GM21360 (cell line): ENCODE results near the gene PEX1.
"Not testable (repeated sequence)": the region's sequence is repeated elsewhere in the genome, so short reads cannot be mapped to it uniquely, and the experiment has no call there.

Experiments used
- ATAC-seq: cut with Tn5 transposase; IDR thresholded peaks from one replicate; pipeline ENCODE4 v1.9.1; 2021; ENCODE audit warnings: mild to moderate bottlenecking, moderate library complexity; ENCODE audit not compliant: unreplicated experiment

PEX1 gene

DNA sequence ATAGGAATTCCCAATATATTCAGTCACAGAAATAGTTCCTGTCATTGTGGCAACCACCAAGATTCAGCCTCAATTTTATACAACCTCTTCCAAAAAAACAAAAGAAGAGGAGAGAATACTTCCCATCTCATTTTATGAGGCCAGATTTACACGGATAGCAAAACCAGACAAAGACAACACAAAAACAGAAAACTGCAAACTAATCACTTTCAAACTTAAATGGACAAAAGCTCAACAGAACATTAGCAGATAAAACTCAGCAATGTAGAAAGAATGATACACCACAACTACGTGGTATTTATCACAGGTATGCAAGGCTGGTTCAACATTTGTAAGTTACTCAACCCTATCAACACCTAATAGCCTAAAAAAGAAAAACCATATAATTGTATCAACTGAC is 22.0 kb downstream of the PEX1 start:
- no peak for ATAC-seq

DNA sequence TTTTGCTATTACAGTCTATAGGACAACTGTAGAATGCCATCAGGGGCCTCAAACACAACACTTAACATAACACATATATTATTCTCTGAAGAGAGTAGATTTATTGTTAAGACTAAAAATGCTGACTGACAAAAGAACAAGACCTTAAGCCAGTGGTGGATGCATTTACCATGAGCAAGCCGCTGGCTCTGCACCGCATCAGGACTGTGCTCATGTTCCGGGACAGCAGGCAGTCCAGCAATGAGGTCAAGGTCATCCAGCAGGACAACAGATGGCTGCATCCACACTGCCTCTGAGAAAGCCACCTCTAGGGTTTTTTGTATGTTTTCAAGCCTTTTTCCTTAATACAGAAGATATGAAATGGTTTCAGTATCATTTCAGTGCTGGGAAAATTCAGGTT is 23.8 kb downstream of the PEX1 start:
- ATAC-seq, result no peak

DNA sequence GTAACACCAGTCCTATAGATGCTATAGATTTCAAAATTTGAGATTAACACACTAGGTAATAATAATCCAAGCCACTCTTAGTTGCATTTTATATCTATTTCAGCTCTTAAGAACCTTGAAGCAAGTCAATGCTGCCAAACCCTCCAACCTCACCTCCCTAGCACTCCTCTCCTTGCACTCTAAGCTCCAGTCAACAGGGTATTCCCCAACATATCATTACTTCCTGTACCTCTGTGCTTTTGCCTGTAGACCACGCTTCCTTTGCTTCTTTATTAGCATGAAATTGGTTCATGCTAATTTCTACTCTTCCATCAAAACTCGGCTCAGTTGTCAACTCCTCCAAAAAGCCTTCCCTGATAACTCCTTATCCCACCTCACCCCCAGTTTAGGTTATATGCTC is 24.6 kb downstream of the PEX1 start:
- no peak for ATAC-seq

DNA sequence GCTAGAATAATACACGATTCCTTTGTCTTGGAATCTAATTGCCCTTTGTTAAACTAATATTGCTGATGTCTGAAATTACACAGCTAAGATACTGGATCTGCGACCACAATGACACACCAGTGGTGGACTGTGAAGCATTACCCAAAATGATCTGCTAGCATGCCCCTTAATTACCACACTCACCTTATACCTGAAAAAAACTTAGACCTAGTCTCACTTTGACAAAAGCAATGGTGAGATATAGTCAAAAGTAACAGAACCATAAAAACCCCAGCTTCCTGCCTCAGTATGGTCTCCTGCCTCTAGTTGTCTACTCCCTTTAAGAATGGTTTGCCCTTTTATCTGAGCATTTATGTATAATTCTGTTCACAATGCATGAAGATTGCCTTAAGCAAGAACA is 29.8 kb downstream of the PEX1 start:
- ATAC-seq, result no peak

DNA sequence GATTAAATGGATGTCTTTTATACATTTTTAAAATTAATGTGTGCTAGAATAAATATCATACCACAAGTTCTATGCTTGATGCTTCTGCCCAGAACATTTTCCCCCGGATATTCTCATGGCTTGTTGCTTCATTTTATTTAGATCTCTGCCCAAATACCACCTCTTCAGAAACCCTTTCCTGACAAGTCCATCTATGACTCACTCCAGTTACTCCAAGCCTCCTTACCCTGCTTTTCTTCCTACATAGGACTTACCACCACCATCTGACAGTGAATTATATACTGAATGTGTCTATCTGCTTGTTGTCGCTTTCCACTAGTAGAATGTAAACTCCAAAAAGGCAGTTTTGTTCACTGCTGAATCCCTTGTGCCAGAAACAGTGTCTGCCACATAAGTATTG is 31.4 kb downstream of the PEX1 start:
- no peak for ATAC-seq

DNA sequence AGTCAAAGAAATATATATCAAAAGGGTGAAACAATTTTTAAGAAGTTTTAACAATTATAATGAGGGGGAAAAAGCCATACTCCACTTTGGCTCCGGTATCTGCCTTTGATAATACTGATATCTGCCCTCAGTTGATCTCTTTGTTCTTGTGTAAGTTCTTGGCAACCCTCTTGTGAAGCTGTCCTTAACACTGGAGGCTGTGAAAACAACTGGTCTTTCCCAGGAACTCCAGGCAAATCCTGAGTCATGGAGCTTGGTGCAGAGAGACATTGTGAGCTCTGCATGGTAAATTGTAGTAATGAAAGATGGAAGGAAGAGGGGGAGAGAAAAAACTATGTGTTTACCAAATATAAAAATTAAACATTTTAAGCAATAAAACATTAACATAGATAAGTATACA is 38.7 kb downstream of the PEX1 start:
- ATAC-seq, result no peak

DNA sequence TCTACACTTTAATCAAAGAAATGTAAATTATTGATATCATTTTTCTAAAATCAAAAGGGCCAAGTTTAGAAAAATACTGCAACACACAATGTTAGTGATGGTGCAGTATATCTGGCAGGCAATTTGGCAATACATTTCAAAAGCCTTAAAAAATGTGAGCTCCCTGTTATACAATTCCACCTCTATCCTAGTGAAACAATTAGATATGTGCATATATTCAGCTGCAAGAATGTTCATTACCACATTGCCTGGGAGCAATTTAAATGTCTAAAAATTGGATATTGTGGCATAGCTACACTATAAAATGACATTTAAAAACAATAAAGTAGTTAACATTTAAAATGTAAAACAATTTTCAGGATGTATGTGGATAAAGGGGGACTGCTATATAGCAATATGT is 40.5 kb downstream of the PEX1 start:
- no peak for ATAC-seq

DNA sequence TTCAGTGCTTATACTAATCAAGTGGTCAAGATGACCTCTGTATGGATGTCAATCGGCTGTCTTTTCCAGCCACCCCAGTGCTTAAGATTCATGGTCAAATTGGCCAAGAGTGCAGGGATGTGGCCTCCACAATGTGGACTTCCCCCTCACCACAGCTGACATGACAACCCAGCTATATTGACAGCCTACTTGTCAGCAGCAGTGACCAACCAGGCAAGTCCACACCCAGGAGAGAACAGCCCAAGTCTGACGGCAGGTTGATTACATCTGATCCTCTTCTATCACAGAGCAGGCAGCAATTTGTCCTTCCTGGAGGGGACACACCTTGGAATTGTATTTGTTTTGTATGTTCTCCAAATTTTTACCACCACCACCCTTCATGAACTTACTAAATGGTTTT is 42.3 kb downstream of the PEX1 start:
- no peak for ATAC-seq

DNA sequence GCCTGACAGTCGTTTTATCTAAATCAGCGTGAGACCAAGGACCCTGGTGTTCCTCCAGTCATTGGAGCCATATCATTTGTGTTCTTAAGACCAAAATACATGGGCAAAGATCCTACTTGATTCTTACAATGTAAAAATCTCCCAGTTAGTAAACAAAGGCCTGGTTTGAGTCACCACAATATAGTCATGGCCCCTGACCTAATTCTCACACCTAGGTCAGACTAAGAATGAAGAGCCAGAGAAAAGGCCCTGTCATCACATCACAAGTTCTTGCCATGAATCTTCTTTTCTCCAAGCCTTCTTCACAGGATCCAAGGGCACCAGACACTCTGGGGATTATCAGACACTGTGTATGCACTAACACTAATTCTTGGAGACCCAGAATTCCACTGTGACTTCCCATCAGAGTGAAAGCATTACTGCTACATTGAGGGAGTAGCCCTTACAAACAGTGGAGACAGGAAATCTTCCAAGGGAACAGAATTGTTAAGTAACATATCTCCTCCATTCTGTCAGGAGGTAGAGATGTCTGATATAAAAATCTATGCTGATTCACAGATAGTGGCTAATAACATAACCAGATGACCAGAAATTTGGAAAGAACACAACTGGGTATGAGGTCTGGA is 42.9 kb downstream of the PEX1 start:
- ATAC-seq, result no peak

DNA sequence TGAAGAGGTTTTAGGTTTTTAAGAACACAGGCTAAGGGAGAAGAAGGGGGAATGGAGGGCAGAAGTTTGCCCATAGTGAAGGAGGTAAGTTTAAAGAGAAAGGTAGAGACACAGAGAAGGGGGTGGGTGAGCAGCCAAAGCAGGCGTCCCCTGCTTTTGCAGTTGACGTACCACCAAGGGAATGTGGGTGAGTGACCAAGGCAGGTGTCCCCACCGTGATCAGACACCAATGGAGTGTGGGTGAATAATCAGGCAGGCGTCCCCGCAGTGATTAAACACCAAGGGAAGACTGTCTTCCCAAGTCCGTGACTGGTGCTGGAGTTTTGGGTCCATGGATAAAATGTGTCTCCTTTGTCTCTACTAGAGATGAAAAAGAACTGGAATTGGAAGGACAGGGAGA is 44.1 kb downstream of the PEX1 start:
- ATAC-seq, result not testable (repeated sequence)

DNA sequence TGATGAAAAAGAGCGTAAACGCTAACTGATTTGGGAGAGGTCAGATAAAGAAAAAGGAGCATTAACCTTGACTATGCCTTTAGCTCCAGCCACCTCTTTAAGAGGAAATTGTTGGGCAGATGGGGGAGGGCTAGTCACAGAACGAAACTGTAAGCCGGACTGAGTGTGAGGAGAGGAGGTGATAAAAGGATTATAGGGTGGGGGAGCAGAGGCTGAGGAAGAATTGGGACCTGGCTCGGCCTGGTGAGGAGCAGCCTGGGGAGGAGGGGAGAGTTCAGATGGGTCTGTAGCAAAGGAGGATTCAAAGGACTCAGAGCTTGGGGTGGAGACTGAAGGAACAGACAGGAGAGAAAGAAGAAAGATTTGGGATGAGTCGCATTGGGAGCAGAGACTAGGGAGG is 44.7 kb downstream of the PEX1 start:
- not testable (repeated sequence) for ATAC-seq

DNA sequence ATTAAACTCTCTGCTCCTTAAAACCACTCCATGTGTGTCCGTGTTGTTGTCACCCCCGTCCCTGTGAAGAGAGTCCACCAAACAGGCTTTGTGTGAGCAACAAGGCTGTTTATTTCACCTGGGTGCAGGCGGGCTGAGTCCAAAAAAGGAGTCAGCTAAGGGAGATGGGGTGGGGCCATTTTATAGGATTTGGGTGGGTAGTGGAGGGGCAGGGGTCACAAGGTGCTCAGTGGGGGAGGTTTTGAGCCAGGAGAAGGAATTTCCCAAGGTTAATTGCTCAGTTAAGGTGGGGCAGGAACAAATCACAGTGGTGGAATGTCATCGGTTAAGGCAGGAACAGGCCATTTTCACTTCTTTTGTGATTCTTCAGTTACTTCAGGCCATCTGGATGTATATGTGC is 49.2 kb downstream of the PEX1 start:
- not testable (repeated sequence) for ATAC-seq

DNA sequence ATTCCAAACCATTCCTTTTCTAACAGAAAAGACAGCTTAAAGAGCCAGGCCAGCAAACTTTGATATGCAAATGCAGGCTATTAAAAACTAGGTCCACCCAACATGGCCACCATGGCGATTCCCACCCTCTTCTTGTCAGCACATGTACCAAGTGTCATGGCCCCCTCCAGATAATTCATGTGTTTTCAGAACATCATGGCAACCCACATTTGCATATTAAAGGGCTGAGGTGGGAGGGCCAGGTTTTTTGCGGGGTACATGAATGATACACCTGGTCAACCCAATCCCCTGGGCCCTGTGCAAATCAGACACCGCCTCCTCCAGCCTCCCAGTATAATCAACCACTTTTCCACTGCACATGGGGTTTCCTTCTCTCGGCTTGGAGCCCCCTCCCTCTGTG is 49.6 kb downstream of the PEX1 start:
- ATAC-seq, result no peak

DNA sequence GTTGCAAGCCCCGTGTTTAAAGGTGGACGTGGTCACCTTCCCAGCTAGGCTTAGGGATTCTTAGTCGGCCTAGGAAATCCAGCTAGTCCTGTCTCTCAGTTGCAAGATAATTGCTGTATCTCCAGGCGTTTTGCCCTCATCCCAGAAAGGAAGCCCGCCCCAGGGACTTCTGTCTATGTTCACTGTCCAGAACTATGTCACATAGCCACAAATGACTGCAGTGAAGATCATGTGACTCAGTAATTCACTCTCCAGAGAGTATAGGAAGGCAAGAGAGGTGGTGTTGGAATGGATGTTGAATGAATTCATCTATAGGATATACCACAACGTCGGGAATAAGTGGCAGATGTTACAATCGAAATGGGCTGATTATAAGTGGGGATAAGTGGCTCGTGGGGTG is 50.2 kb downstream of the PEX1 start:
- no peak for ATAC-seq

DNA sequence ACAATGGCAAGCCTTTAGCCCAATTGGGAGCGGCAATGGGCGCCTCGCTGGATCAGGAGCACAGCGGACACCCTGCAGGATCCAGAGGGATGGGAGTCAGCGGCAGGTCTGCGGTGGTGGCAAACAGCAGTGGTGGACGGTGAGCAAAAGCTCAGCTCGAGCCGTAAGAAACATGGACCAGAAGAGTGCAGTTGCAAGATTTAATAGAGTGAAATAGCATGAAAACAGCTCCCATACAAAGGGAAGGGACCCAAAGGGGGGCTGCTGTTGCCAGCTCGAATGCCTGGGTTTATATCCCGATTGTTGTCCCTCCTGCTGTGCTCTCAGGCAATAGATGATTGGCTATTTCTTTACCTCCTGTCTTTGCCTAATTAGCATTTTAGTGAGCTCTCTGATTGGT is 50.6 kb downstream of the PEX1 start, which contains the start of gene ERVW-1:
TSS of gene ERVW-1 (minus strand) at position 266 of the 400 bp plus-strand sequence. CDS start 7,565 bp downstream, outside the sequence.
- ATAC-seq, result not testable (repeated sequence)

DNA sequence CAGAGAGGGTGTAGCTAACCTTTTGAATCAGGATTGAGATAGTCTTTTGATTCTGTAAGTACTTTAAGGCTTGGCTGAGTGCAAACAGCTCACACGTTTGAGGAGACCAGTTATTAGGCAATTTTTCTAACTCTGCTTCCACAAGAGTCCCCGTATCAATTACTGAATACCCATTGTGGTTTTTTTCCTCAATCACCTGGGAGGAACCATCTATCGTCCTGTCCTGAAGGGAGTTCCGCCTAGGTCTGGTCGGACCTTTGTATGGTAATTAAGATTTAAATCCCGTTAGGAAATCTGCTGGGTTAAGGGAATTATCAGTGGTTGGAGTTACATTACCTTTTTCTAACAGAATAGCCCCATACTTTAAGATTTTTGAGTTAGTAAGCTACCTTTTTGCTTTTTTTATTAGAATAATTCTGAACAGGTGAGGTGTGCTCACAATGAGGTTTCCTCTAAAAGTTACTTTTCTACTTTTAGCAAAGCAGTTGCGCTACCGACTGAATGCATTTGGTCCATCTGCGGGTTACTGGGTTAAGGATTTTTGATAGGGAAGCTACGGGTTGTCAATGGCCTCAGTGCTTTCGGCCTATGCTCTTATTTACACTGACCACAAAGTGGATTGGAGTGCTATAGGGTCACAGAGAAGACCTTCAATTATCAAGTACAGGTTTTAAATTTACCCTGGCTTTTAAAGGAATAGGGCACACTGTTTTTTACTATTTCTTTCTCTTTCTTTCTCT is 52.3 kb downstream of the PEX1 start:
- not testable (repeated sequence) for ATAC-seq

DNA sequence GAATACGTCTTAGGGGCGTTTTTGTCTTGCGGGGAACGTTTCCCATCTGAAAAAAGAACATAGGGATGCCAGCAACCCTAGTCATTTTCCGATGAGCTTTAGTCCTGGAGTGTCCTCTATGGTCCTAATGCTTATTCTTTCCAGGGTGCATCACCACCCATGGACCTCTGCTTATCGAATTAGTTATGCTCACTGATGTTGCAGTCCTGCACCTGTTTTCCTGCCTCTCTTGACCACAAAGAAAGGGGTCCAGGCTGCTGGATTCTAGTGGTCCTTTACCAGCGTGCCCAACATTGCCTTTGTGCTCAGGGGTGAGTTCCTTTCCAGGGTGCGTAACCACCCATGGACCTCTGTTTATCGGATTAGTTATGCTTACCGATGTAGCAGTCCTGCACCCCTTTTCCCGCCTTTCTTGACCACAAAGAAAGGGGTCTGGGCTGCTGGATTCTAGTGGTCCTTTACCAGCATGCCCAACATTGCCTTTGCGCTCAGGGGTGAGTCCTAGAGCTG is 53.0 kb downstream of the PEX1 start:
- not testable (repeated sequence) for ATAC-seq

DNA sequence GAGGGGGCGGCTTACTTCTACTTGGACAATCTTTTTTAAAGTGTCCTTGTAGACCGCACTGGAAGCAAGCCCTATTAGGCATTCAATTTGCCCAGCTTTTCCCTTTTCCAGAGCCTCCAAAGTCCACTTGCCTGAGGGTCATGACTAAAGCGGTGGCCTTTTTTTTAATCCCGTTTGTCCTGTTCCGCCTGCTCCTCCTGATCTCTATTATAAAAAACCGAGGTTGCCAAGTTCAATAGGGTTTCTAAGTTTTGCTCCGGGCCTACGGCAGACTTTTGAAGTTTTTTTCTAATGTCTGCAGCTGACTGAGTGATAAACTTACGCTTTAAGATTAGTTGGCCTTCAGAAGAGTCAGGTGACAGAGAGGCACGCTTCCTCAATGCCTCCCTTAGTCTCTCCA is 54.3 kb downstream of the PEX1 start:
- ATAC-seq, result not testable (repeated sequence)

DNA sequence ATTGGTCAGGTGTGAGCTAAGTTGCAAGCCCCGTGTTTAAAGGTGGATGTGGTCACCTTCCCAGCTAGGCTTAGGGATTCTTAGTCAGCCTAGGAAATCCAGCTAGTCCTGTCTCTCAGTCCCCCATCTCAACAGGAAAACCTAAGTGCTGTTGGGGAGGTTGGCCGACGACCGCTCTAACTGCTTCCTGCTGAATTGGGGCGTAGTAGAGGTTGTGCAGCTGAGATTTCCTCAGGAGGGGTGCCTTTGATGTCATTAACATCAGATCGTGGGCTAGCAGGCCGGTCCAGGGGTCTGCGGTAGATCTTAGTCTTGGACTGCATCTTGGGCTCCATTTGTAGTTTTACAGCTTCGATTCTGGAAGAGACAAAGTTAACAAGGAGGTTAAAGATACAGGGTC is 59.7 kb downstream of the PEX1 start:
- not testable (repeated sequence) for ATAC-seq

DNA sequence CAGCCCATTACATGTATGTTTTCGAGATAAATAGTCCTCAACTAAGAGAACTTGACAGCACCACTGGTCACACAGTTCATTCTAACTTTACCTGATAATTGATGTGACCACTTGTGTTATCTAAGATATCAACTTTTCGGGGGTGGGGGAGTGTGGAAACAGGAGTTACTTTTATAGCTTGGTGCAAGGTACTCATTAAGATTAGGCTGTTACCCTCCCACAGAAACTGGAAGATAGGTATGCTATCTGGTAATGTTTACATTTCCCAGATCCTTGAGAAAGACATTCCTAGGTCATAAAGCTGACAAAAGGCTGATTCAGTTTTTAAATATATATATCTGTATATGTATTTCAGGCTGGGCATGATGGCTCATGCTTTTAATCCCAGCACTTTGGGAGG is 61.6 kb downstream of the PEX1 start:
- no peak for ATAC-seq

DNA sequence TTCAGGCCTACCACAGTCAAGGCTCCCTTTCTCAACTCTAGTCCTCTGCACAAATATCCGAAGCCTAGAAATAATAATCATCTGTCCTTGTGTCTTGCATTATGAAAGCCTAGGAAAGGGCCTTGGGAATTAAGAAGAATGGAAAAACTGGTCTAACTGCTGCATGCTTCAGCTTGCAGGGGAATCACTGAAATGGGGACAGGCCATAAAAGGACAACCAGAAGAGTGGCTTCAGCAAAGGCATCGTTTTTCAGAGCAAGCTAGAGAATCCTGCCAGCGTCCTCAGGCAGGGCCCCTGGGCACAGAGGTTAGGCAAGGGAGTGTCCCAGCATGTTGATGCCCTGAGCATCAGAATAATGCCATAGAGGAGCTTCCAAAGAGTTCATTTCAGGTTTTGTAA is 63.8 kb downstream of the PEX1 start:
- no peak for ATAC-seq

DNA sequence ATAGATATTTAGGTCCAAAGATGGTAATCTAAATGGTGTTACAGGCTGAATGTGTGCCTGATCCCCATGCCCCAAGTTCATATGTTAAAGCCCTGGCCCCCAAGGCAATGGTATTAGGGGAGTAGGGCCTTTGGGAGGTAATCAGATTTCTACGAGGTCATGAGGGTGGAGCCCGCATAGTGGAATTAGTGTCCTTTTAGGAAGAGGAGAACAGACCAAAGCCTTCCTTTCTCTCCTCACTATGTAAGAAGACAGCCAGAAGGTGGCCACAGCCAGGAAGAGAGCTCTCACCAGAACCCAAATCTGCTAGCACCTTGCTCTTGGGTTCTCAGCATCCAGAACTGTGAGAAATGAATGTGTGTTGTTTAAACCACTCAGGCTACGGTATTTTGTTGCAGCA is 65.8 kb downstream of the PEX1 start:
- no peak for ATAC-seq
